ENCODE measurements around the gene ZCCHC2.

GRCh38 chr18:62576845-62577512, 54.2 kb downstream of the ZCCHC2 start:
- no peak for TF ChIP-seq CTCF (conservative IDR thresholded peaks at IDR 0.05; ENCODE audit: low read depth, low read length)
- TF ChIP-seq EZH2 (IDR thresholded peaks at IDR 0.05; ENCODE audit: borderline replicate concordance, low read depth, low read length, poor library complexity, severe bottlenecking) = no peak
